Muscle of leg (tissue), 11 donors: Measurements from ENCODE around the gene CUX1. TPM values are rescaled to one million over a fixed set of nuclear protein-coding genes. Genes with fewer than 3 reads are reported as not detected.
"Not testable (repeated sequence)": the region's sequence is repeated elsewhere in the genome, so short reads cannot be mapped to it uniquely, and the experiment has no call there.

Experiments
- DNase-seq: peaks from one replicate; pipeline ENCODE4 v3.0.0; 2013
- H3K27ac ChIP-seq: one replicate; pipeline ENCODE4 v1.5.1; 2013; ENCODE audit warnings: mild to moderate bottlenecking, low read length, control low read depth
- H3K27me3 ChIP-seq: one replicate; pipeline ENCODE4 v1.6.1; 2013; ENCODE audit warnings: low read length; ENCODE audit not compliant: control insufficient read depth, insufficient read depth
- H3K36me3 ChIP-seq: one replicate; pipeline ENCODE4 v1.6.1; 2013; ENCODE audit warnings: low read length; ENCODE audit not compliant: control insufficient read depth, insufficient read depth
- H3K4me1 ChIP-seq: one replicate; pipeline ENCODE4 v1.6.1; 2013; ENCODE audit warnings: low read length; ENCODE audit not compliant: control insufficient read depth, insufficient read depth
- H3K4me3 ChIP-seq: one replicate; pipeline ENCODE4 v1.5.1; 2013; ENCODE audit warnings: low read length, control low read depth
- H3K9me3 ChIP-seq: replicated peaks from 2 replicates; pipeline ENCODE4 v1.6.1; 2013; ENCODE audit warnings: low read depth, low read length; ENCODE audit not compliant: control insufficient read depth
- WGBS: methylation state at CpG from one replicate; pipeline ENCODE4 v1.1.5; 2013; ENCODE audit warnings: missing lambda C conversion rate; ENCODE audit not compliant: insufficient coverage; 5-methylcytosine and 5-hydroxymethylcytosine counted together
- polyA plus RNA-seq, 8 donors: library from polyadenylated mRNA; unstranded; fragments of 120-200 nt; gene quantifications; one replicate each; pipeline versions ENCODE4 v1.2.1 to v1.2.3, GENCODE V29; 2013; ENCODE audit warnings: inconsistent platforms in 1 of 8, low replicate concordance in 1 of 8; ENCODE audit not compliant: insufficient read length in 8 of 8, insufficient read depth in 1 of 8
- total RNA-seq: library from RNA; stranded (reverse); fragments of 120-200 nt; gene quantifications from one replicate; pipeline ENCODE4 v1.2.4, GENCODE V29; 2013

CUX1 gene
- total and polyA plus RNA-seq, 9 donors: 29.4 to 46.9 (median 40.8) TPM

DNA sequence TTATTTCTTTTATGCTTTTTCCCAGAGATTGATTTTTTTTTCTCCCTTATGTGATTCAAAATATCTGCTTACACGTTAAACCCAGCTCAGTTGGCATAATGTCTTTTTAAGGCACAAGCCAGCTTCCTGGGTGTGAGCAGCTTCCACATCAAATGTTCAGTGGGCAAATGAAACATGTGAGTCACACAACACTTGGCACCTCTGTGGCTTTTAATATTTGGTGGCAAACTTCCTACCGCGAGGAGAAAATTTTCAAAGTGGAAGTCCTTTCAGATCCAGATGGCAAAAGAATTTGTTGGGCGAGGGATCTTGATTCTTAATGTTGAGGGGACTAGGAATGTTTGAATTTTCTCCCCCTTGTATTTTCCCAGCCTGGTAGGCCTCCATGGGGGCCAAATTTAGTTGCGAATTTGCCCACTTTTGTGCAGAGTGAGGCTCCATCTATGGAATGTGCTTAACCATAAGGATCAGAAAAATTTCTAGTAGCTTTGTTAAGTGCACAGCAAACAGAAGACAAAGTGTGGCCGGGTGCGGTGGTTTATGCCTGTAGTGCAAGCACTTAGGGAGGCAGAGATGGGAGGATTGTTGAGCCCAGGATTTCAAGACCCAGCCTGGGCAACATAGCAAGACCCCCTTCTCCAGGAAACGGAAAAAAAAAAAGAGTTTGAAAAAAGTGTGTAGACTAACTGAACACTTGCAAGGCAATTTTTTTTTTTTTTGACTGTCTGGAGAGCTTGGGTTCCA is 31.0 kb downstream of the CUX1 start:
- Histone ChIP-seq H3K27me3 (no peaks in the 10 kb centered on the region), H3K27ac (no peak overlapping the region), H3K4me3 (no peak overlapping the region), H3K9me3 (peaks cover 5% of the 10 kb centered on the region), H3K4me1 (no peaks in the 10 kb centered on the region), H3K36me3 (no peaks in the 10 kb centered on the region)
- no peak for DNase-seq
- WGBS: 86% methylated on average over 3 of the region's 8 CpGs

DNA sequence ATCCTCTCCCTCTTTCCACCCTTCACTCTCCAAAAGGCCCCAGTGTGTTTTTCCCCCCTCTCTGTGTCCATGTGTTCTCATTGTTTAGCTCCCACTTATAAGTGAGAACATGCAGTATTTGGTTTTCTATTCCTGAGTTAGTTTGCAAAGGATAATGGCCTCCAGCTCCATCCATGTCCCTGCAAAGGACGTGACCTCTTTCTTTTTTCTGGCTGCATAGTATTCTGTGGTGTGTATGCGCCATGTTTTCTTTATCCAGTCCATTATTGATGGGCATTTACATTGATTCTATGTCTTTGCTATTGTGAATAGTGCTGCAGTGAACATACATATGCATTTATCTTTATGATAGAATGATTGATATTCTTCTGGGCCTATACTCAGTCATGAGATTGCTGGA is 31.9 kb downstream of the CUX1 start:
- H3K4me3 ChIP-seq, H3K4me1 ChIP-seq, H3K36me3 ChIP-seq, H3K9me3 ChIP-seq, DNase-seq, H3K27ac ChIP-seq, H3K27me3 ChIP-seq: not testable (repeated sequence)
- no CpG with 5 or more reads among the region's 2 CpGs for WGBS

DNA sequence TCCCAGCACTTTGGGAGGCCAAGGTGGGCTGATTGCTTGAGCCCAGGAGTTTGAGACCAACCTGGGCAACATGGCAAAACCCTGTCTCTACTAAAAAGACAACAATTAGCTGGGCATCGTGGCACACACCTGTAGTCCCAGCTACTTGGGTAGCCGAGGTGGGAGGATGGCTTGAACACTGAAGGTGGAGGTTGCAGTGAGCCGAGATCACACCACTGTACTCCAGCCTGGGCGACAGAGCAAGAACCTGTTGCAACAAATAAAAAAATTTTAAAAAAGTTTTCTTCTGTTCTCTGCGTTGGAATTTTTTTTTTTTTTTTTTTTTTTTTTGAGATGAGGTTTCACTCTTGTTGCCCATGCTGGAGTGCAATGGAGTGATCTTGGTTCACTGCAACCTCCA is 34.9 kb downstream of the CUX1 start:
- H3K4me1 ChIP-seq: peaks cover 16% of the 10 kb centered on the region
- not testable (repeated sequence) for H3K36me3 ChIP-seq, H3K9me3 ChIP-seq, H3K27ac ChIP-seq, H3K27me3 ChIP-seq, H3K4me3 ChIP-seq, DNase-seq
- 100% methylated on average over 2 of the region's 5 CpGs for WGBS

DNA sequence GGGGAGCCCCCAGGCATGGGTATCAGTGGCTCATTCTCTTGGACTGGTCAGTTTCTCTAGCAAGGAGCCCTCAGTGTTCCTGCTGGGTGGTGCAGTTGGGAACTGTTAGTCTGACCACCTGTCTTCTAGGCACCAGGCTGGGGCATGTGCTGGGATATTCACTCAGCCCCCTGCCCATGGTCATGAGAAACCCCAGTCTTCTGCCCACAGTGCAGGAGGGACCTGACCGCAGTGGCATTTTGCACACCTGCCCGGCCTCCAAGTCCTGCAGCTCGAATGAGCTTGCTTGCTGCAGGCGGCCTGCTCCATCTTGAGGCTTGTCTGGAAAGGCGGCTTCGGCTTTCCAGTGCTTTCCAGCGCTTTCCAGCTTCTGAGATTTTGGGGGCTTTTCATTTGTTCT is 36.3 kb downstream of the CUX1 start:
- 92% methylated on average over 7 of the region's 7 CpGs for WGBS
- Histone ChIP-seq H3K9me3 (no peaks in the 10 kb centered on the region), H3K4me3 (no peak overlapping the region), H3K27me3 (no peaks in the 10 kb centered on the region), H3K36me3 (no peaks in the 10 kb centered on the region), H3K4me1 (peaks cover 22% of the 10 kb centered on the region), H3K27ac (no peak overlapping the region)
- no peak for DNase-seq

DNA sequence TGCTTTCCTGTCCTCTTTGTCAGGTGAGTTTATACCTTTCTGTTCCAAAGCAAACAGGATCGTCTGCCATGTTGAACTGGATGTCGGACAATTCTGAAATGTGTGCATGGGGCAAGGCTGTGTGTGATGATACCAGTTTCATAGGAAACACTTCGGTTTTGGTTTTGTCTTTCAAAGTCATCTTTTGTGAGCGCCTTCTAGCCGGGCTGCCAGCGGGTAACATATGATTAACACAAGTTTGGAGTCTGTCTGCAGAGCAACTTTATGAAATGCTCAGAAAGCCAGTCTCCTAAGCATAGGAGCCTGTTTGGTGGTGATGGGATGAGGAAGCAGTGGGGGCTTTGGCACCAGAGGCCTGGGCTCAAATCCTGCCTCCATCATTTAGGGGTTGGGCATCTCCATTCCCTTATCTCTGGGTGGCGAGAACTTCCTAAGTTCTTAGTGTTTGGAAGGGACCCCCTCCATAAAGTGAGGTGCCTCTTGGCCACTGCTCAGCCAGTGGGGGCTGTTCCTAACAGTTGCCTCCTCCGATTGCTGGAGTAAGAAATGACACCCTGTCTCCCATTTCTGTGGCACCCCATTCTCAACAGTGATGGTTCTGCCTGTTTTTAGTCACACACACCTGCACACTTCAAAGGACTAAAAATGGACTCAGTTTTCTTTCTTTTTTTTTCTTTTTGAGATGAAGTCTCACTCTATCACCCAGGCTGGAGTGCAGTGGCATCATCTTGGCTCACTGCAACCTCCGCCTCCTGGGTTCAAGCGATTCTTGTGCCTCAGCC is 36.8 kb downstream of the CUX1 start:
- no peaks in the 10 kb centered on the region for H3K36me3 ChIP-seq
- H3K9me3 ChIP-seq: no peaks in the 10 kb centered on the region
- H3K4me1 ChIP-seq: peaks cover 27% of the 10 kb centered on the region
- no peak overlapping the region for H3K27ac ChIP-seq
- WGBS: 78% methylated on average over 4 of the region's 10 CpGs
- DNase-seq: no peak
- no peaks in the 10 kb centered on the region for H3K27me3 ChIP-seq
- H3K4me3 ChIP-seq: no peak overlapping the region

- peaks cover 42% of the 10 kb centered on the region for H3K4me1 ChIP-seq
Observed at GRCh38 chr7:101856473-101857357, 39.3 kb downstream of the CUX1 start.

DNA sequence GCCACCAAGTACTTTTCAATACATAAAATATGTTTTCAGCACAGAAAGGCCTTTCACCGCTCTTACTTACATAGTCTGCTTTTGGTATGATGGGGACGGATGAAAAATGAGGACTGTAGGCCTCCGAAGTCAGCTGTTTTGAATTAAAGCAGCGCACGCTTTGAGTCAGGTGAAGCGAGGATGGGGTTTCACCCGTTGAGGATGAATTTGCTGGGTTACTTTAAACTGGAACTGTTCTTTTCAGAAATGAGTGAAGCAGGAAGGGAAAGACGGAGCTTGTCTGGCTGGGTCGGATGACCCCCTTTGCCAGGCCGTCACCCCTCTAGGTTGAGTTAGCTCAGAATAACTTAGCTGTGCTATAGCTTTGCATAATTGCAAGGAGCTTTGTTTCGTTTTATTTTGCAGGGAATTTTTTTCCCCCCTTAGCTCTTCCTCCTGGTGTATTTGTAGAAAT is 40.0 kb downstream of the CUX1 start:
- H3K36me3 ChIP-seq: no peaks in the 10 kb centered on the region
- H3K4me3 ChIP-seq: no peak overlapping the region
- H3K27me3 ChIP-seq: no peaks in the 10 kb centered on the region
- 58% methylated on average over 7 of the region's 11 CpGs for WGBS
- H3K27ac ChIP-seq: peak overlapping the region; percentile 92
- DNase-seq: peak; percentile 35
- peaks cover 49% of the 10 kb centered on the region for H3K4me1 ChIP-seq
- no peaks in the 10 kb centered on the region for H3K9me3 ChIP-seq

More at GRCh38 chr7:101856473-101857357, 39.3 kb downstream of the CUX1 start:
- Histone ChIP-seq H3K27ac (peak overlapping the region; percentile 92), H3K4me3 (peak overlapping the region; percentile 31), H3K9me3 (no peaks in the 10 kb centered on the region), H3K36me3 (no peaks in the 10 kb centered on the region), H3K27me3 (no peaks in the 10 kb centered on the region)
- DNase-seq: peak; percentile 87
- 12% methylated on average over 24 of the region's 33 CpGs for WGBS

GRCh38 chr7:101858437-101859385 is 41.3 kb downstream of the CUX1 start:
- 86% methylated on average over 10 of the region's 20 CpGs for WGBS

DNA sequence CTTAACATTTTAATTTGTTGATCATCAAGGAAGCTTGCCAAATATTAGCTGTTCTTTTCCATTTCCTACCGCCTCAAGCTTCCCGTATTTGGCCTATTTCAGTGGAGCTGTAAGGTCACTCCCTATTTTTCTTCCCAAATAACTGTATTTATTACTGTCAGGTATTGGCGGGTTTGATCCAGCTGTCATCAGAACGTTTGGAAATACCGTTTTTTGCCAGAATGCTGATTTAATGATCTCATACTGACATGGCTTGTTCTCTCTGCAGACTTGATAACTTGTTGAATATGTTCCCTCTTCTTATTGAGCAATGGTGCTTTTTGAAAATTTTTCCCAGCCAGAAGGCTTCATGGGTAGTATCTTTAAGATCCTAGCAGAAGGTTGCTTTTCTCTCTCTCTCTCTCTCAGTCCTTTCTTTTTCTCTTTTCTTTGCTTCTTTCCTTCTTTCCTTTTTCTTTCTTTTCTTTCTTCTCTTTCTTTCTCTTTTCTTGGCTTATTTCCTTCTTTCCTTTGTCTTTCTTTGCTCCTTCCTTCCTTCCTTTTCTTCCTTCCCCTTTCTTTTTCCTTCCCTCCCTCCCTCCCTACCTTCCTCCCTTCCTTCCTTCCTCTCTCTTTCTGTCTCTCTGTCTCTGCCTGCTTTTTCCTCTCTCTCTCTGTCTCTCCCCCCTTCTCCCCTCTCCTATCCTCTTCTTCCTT is 42.1 kb downstream of the CUX1 start:
- H3K4me1 ChIP-seq: peaks cover 54% of the 10 kb centered on the region
- H3K4me3 ChIP-seq: no peak overlapping the region
- DNase-seq: peak; percentile 77
- H3K9me3 ChIP-seq: no peaks in the 10 kb centered on the region
- H3K36me3 ChIP-seq: no peaks in the 10 kb centered on the region
- no peaks in the 10 kb centered on the region for H3K27me3 ChIP-seq
- H3K27ac ChIP-seq: no peak overlapping the region
- 20% methylated on average over 1 of the region's 5 CpGs for WGBS

More at GRCh38 chr7:101858437-101859385, 41.3 kb downstream of the CUX1 start:
- Histone ChIP-seq H3K27ac (peak overlapping the region; percentile 42), H3K4me1 (peaks cover 54% of the 10 kb centered on the region), H3K27me3 (no peaks in the 10 kb centered on the region), H3K4me3 (no peak overlapping the region), H3K36me3 (no peaks in the 10 kb centered on the region), H3K9me3 (no peaks in the 10 kb centered on the region)
- DNase-seq: no peak
